VCaP (cell line): Measurements from ENCODE around the gene PPP1R14C.

Source experiments
- H3K27ac ChIP-seq: fragments of 450-650 bp; 2 replicates; pipeline ENCODE4 v1.5.1; 2017
- CTCF ChIP-seq: fragments of 450-650 bp; conservative IDR thresholded peaks from 2 replicates; pipeline ENCODE4 v1.5.1; 2017; ENCODE audit warnings: mild to moderate bottlenecking, moderate library complexity

The PPP1R14C gene

GRCh38 chr6:150203378-150203777 lies 60.5 kb downstream of the PPP1R14C start:
- no peak overlapping the region for H3K27ac ChIP-seq

GRCh38 chr6:150203871-150204545 lies 61.2 kb downstream of the PPP1R14C start:
- TF ChIP-seq CTCF, result no peak
- no peak overlapping the region for H3K27ac ChIP-seq

More at GRCh38 chr6:150203378-150203777, 60.5 kb downstream of the PPP1R14C start:
- no peak for TF ChIP-seq CTCF

GRCh38 chr6:150204705-150205472 lies 62.0 kb downstream of the PPP1R14C start:
- TF ChIP-seq CTCF, result no peak
- no peak overlapping the region for H3K27ac ChIP-seq

GRCh38 chr6:150207931-150208570 lies 65.2 kb downstream of the PPP1R14C start:
- H3K27ac ChIP-seq, result no peak overlapping the region
- no peak for TF ChIP-seq CTCF

- no peak for TF ChIP-seq CTCF
- H3K27ac ChIP-seq, result no peak overlapping the region
These were observed 65.9 kb downstream of the PPP1R14C start for GRCh38 chr6:150208611-150209352.

GRCh38 chr6:150209415-150209814 lies 66.6 kb downstream of the PPP1R14C start:
- no peak for TF ChIP-seq CTCF
- H3K27ac ChIP-seq, result no peak overlapping the region
